Gastroesophageal sphincter (tissue), 3 donors: Measurements from ENCODE around the gene APOL3.

ENCODE experiments used
- EP300 ChIP-seq: sonication (generic); formaldehyde crosslinking; IDR thresholded peaks from one replicate; pipeline ENCODE4 v1.6.1; 2017; ENCODE audit warnings: antibody characterized with exemption, mild to moderate bottlenecking
- TF ChIP-seq, protein P1 (sequence below), 4 experiments: fragments of 200-600 bp in 2 of 4; fragments of 450-650 bp in 2 of 4; sonication (generic) in 1 of 4; IDR thresholded peaks; one replicate each; pipeline ENCODE4 v1.5.1; 2017 to 2019; ENCODE audit warnings: antibody characterized with exemption in 4 of 4, mild to moderate bottlenecking in 2 of 4, moderate library complexity in 2 of 4

DNA sequence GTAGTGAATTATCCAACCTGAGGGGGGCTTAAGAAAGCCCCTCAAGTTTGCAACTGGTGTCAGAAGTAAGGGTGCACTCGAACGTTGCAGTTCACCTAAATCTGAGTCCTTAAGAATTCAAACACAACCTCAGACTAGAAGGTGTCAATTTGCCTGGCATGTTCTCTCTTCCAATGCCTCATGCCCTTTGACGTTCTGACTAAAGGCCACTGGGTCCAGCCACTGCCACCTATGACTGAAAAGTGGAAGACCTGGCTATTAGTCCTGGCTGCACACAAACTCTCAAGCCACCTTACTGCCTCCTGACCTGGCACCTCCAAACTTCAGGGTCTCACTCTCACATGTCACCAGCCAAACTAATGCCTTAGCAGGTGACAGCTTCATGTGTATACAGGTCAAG lies 33.0 kb upstream of the APOL3 start:
- TF ChIP-seq, protein P1, sequence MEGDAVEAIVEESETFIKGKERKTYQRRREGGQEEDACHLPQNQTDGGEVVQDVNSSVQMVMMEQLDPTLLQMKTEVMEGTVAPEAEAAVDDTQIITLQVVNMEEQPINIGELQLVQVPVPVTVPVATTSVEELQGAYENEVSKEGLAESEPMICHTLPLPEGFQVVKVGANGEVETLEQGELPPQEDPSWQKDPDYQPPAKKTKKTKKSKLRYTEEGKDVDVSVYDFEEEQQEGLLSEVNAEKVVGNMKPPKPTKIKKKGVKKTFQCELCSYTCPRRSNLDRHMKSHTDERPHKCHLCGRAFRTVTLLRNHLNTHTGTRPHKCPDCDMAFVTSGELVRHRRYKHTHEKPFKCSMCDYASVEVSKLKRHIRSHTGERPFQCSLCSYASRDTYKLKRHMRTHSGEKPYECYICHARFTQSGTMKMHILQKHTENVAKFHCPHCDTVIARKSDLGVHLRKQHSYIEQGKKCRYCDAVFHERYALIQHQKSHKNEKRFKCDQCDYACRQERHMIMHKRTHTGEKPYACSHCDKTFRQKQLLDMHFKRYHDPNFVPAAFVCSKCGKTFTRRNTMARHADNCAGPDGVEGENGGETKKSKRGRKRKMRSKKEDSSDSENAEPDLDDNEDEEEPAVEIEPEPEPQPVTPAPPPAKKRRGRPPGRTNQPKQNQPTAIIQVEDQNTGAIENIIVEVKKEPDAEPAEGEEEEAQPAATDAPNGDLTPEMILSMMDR (IDR thresholded peaks at IDR 0.05): no peak
- no peak for TF ChIP-seq EP300
